Measurements from ENCODE around the gene CPNE6. TPM values are rescaled to one million over a fixed set of nuclear protein-coding genes. Genes with fewer than 3 reads are reported as not detected.

Gene CPNE6
- total RNA-seq, 1 experiment from 2014 or later = not detected

DNA sequence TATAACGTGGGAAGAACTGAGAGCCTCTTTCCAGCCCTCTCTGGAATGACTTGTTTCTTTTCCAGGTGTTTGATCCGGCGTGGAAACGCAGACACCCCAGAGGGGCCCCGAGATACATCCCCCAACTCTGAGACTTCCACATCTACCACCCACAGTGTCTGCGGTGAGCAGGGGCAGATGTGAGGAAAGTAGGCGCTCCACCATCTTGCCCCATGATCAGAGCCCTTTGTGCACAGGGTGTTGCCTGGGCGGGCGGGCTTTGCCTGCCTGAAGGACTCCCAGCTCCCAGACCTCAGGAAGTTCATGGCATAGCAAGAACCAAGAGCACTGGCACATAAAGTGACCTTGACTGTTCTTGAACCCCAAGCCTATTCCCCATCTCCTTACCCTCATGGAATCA is 16.7 kb upstream of the CPNE6 start:
- no TSS peak for BruUV-seq (replicated peaks)
- intact Hi-C loops (cut with micrococcal nuclease) = loop anchor here (5.0 kb wide), 1 partner anchor 243 kb away; the partner anchor contains the start of genes DHRS1 and NOP9
- Histone ChIP-seq H3K9ac (ENCODE audit: low read length) (no peak overlapping the region), H3K79me2 (ENCODE audit: insufficient read depth, low read length) (no peaks in the 10 kb centered on the region), H3K4me3 (replicated peaks in 1 of 2; ENCODE audit: low read depth in 1 of 2, low read length in 2 of 2) (no peak overlapping the region), H2AFZ (ENCODE audit: low read depth, low read length, poor library complexity, severe bottlenecking) (no peak overlapping the region), H3K27me3 (ENCODE audit: insufficient read depth, low read length) (no peaks in the 10 kb centered on the region), H3K4me1 (ENCODE audit: control insufficient read depth in 1 of 2, insufficient read depth in 2 of 2, low read length in 2 of 2) (peaks cover 6 to 25% of the 10 kb centered on the region in 2 experiments; a peak in 3 of 4 replicates), H3K9me2 (ENCODE audit: insufficient read depth) (no peaks in the 10 kb centered on the region), H3K27ac (ENCODE audit: low read depth, low read length) (no peak overlapping the region), H3K9me3 (ENCODE audit: control insufficient read depth in 1 of 2, insufficient read depth in 1 of 2, low read depth in 1 of 2, low read length in 2 of 2) (no peaks in the 10 kb centered on the region), H3K4me2 (ENCODE audit: low read length) (no peak overlapping the region), H4K20me1 (ENCODE audit: insufficient read depth) (no peaks in the 10 kb centered on the region), H3K36me3 (ENCODE audit: control insufficient read depth in 1 of 2, insufficient read depth in 2 of 2, low read length in 2 of 2) (no peaks in the 10 kb centered on the region)
- TF ChIP-seq ZBTB33 (IDR thresholded peaks at IDR 0.05; ENCODE audit: extremely low read depth, insufficient replicate concordance, low read length) (no peak), ZNF274 (IDR thresholded peaks at IDR 0.05; ENCODE audit: low read depth, low read length) (no peak), RAD21 (IDR thresholded peaks at IDR 0.05; ENCODE audit: low read depth) (no peak), MAX (IDR thresholded peaks at IDR 0.05) (no peak), EZH2 (IDR thresholded peaks at IDR 0.05) (no peak), CBX3 (IDR thresholded peaks at IDR 0.05; ENCODE audit: low read depth) (no peak), POLR2AphosphoS5 (IDR thresholded peaks at IDR 0.05; ENCODE audit: low read depth, low read length) (no peak), EZH2phosphoT487 (IDR thresholded peaks at IDR 0.05; ENCODE audit: borderline replicate concordance) (no peak), FOSL1 (IDR thresholded peaks at IDR 0.05; ENCODE audit: low read depth) (no peak), SP1 (IDR thresholded peaks at IDR 0.05; ENCODE audit: low read depth) (no peak), ZFX (IDR thresholded peaks at IDR 0.05) (no peak)
- TF ChIP-seq, protein P1, sequence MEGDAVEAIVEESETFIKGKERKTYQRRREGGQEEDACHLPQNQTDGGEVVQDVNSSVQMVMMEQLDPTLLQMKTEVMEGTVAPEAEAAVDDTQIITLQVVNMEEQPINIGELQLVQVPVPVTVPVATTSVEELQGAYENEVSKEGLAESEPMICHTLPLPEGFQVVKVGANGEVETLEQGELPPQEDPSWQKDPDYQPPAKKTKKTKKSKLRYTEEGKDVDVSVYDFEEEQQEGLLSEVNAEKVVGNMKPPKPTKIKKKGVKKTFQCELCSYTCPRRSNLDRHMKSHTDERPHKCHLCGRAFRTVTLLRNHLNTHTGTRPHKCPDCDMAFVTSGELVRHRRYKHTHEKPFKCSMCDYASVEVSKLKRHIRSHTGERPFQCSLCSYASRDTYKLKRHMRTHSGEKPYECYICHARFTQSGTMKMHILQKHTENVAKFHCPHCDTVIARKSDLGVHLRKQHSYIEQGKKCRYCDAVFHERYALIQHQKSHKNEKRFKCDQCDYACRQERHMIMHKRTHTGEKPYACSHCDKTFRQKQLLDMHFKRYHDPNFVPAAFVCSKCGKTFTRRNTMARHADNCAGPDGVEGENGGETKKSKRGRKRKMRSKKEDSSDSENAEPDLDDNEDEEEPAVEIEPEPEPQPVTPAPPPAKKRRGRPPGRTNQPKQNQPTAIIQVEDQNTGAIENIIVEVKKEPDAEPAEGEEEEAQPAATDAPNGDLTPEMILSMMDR (IDR thresholded peaks at IDR 0.05 in 2 of 3, conservative IDR thresholded peaks at IDR 0.05 in 1 of 3; ENCODE audit: borderline replicate concordance in 1 of 3, insufficient read depth in 1 of 3, low read depth in 2 of 3, low read length in 2 of 3) = no peak
- DNase-seq (ENCODE audit: low read depth, low spot score) = no peak
- ChIA-PET CTCF (interaction anchor here (1.8 to 5.7 kb wide), 3 partner anchors 37 to 243 kb away, joined by 5 to 149 read pairs (median 116); partner anchors contain the start of gene PCK2), POLR2A (interaction anchor here (1.1 kb wide), 1 partner anchor 60 kb away, joined by 3 read pairs; the partner anchor contains the start of genes DCAF11 and NRL), RAD21 (ENCODE audit: low non-redundant PET in 1 of 2, low total read pairs in 2 of 2, uncharacterized antibody in 2 of 2, unreplicated experiment in 2 of 2) (no interaction called here)
- no peak for ATAC-seq

Data from HCT116 (cell line).